ENCODE measurements around the gene COL26A1. TPM values are rescaled to one million over a fixed set of nuclear protein-coding genes. Genes with fewer than 3 reads are reported as not detected.

COL26A1 gene
- total RNA-seq, 6 experiments from 2014 or later: not detected

GRCh38 chr7:101545441-101546190 lies 182.9 kb downstream of the COL26A1 start:
- H3K36me3 Mint-ChIP-seq (ENCODE audit: low read depth): no peaks in the 10 kb centered on the region
- peaks cover 10% of the 10 kb centered on the region for H3K27me3 Mint-ChIP-seq (ENCODE audit: insufficient read depth)
- TF ChIP-seq, protein P1, sequence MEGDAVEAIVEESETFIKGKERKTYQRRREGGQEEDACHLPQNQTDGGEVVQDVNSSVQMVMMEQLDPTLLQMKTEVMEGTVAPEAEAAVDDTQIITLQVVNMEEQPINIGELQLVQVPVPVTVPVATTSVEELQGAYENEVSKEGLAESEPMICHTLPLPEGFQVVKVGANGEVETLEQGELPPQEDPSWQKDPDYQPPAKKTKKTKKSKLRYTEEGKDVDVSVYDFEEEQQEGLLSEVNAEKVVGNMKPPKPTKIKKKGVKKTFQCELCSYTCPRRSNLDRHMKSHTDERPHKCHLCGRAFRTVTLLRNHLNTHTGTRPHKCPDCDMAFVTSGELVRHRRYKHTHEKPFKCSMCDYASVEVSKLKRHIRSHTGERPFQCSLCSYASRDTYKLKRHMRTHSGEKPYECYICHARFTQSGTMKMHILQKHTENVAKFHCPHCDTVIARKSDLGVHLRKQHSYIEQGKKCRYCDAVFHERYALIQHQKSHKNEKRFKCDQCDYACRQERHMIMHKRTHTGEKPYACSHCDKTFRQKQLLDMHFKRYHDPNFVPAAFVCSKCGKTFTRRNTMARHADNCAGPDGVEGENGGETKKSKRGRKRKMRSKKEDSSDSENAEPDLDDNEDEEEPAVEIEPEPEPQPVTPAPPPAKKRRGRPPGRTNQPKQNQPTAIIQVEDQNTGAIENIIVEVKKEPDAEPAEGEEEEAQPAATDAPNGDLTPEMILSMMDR (IDR thresholded peaks at IDR 0.05): no peak
- H3K27ac Mint-ChIP-seq: no peak overlapping the region
- H3K4me1 Mint-ChIP-seq (ENCODE audit: low read depth): no peaks in the 10 kb centered on the region
- no peaks in the 10 kb centered on the region for H3K9me3 Mint-ChIP-seq
- DNase-seq: no peak
- H3K4me3 Mint-ChIP-seq: no peak overlapping the region

- Mint-ChIP-seq H3K27ac (no peak overlapping the region), H3K9me3 (no peaks in the 10 kb centered on the region), H3K36me3 (ENCODE audit: low read depth) (no peaks in the 10 kb centered on the region), H3K4me1 (ENCODE audit: low read depth) (no peaks in the 10 kb centered on the region), H3K4me3 (no peak overlapping the region), H3K27me3 (ENCODE audit: insufficient read depth) (peaks cover 10% of the 10 kb centered on the region)
- TF ChIP-seq, protein P1 (IDR thresholded peaks at IDR 0.05): no peak
- no peak for DNase-seq
Measured at GRCh38 chr7:101546308-101546936, 183.7 kb downstream of the COL26A1 start.

- Mint-ChIP-seq H3K4me3 (no peak overlapping the region), H3K27ac (no peak overlapping the region), H3K4me1 (ENCODE audit: low read depth) (no peaks in the 10 kb centered on the region), H3K9me3 (no peaks in the 10 kb centered on the region), H3K27me3 (ENCODE audit: insufficient read depth) (peaks cover 9% of the 10 kb centered on the region), H3K36me3 (ENCODE audit: low read depth) (no peaks in the 10 kb centered on the region)
- no peak for DNase-seq
- TF ChIP-seq, protein P1 (IDR thresholded peaks at IDR 0.05): no peak
Measured at GRCh38 chr7:101547022-101547915, 184.6 kb downstream of the COL26A1 start.

GRCh38 chr7:101547916-101548661 lies 185.4 kb downstream of the COL26A1 start:
- Mint-ChIP-seq H3K27ac (no peak overlapping the region), H3K36me3 (ENCODE audit: low read depth) (no peaks in the 10 kb centered on the region), H3K9me3 (no peaks in the 10 kb centered on the region), H3K4me1 (ENCODE audit: low read depth) (no peaks in the 10 kb centered on the region), H3K27me3 (ENCODE audit: insufficient read depth) (peaks cover 8% of the 10 kb centered on the region; the same call in 1 of the 2 replicates), H3K4me3 (no peak overlapping the region)
- DNase-seq: no peak
- TF ChIP-seq, protein P1 (IDR thresholded peaks at IDR 0.05): no peak

DNA sequence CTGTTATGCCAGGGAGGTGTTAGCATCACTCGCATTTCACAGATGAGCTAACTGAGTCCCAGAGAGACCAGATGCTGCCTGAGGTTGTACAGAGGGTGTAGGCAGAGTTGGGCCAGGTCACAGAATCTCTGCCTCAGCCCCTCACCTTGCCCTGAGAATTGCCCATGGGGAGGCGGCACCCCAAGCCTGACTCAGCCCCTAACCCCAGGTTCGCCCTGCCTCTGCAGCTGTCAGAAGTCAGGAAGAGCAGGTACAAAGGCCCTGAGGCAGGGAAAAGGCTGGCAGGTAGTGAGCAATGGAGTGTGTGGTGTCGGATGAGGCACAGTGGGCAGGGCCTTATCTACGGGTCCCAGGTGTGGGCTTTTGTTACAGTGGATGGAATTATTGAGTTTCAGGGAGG lies 187.1 kb downstream of the COL26A1 start:
- DNase-seq: no peak
- Mint-ChIP-seq H3K27me3 (ENCODE audit: insufficient read depth) (peaks cover 14% of the 10 kb centered on the region), H3K36me3 (ENCODE audit: low read depth) (no peaks in the 10 kb centered on the region), H3K27ac (no peak overlapping the region), H3K9me3 (no peaks in the 10 kb centered on the region), H3K4me3 (no peak overlapping the region), H3K4me1 (ENCODE audit: low read depth) (no peaks in the 10 kb centered on the region)
- TF ChIP-seq, protein P1 (IDR thresholded peaks at IDR 0.05): no peak

Measured in HFFc6 (cell line).